ENCODE measurements around the gene NTF3.
"Not testable (repeated sequence)": the region's sequence is repeated elsewhere in the genome, so short reads cannot be mapped to it uniquely, and the experiment has no call there.

The NTF3 gene

DNA sequence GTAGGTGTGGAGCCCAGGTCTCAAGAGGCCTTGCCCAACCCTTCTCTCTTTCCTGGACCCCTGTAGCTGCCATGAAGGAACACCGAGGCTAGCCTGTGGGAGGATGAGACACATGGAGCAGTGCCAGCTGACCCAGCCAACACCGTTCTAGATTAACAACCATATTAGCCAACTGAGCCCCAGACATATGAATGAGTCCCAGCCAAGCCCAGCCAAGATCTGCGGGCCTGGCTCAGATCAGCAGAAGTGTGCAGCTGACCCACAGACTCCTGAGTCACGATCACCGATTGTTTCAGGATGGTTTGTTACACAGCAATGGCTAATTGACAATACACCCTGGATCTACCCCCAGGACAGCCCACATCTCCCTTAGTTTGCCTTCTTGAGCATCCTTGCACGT, 82.1 kb downstream of the NTF3 start:
- DNase-seq = no peak

DNA sequence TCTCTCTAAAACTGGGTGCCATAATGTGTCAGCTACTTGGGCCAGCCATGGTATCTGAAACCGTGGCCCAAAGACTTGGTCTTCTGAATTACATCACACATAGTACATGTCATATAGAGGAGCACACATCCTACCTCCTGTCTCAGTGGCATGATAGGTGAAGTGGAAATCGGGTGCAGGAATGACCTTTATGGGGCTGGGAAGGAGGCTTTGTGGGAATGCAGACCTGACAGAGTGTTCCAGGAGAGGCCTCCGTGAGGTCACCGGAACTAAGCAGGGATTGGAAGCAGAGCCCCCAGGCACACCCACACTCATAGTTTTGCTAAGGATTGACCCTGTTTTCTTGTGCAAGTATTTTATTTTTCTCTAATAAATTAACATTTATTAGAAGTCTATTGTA, 82.6 kb downstream of the NTF3 start:
- DNase-seq = no peak

GRCh38 chr12:5515458-5515857, 83.5 kb downstream of the NTF3 start:
- DNase-seq = no peak

DNA sequence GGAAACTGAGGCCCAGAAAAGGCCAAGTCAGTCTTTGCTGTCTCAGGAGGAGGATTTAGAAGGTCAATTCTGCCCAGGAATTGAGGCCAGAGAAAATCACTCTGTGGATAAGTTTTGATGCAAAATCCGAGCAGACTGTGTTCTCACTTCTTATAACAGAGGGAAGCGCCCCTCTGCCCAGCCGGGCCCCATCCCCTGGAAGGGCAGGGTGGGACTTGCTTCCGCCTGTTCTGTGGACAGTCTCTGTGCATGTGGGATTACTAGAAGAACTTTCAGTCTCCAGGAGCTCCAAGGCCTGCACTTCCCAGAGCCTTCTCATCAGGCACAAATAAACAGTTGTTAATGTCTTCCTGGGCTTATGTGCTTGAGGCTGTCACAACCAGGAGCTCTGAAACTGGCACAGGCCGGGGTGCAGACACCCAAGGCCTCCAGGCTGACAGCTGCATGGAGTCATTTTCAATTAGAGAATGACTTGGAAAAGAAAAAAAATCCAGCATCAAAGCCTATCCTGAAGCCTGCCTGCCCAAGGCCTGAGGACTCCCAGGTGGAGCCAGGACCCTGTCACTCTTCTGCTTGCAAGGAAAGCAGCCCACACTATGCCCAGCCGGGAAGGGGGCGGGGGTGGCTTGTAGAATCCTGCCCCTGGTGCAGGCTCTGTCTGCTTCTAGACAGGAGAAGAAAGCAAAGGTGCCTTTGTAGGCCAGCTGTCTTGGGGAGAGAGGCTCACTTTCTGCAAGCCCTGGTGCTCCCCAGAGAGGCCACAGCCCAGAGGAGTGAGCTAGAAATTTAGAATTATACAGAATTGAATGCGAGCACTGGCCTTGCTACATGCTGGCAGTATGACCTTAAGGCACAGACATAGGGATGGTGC, 84.7 kb downstream of the NTF3 start:
- no peak for DNase-seq

DNA sequence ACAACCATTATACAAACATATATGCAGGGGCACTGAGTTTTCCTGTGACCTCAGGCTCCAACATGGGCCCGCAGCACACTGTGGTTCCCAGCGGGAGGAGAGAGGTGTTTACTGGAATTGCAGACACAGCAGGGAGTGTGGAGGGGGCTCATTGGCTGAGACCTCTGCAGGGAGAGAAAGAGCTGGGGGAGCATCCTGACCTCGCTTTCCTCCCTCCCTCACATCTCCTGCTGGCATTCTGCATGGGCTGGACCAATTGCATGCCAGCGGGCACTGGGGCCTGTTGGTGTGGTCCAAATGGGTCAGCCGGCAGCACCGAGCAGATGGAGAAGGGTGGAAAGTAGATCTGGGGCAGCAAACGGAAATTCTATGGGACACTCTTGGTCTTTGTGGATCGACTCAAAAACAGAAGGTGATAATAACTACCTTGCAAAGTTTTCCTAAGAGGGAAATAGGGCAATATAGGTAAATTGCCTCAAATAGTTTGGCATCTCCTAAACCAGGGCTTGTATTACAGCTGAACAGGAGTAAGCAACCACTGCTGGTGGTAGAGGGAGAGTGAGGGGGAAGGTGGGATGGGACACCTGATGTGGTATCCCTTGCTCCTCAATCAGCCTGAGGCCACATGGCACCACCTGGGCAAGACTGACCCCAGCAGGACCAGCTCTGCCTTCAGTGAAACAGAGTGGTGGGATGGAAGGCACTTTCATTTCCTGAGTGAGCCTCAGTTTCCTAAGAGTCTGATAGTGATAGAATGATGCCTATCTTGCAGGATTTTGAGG, 86.9 kb downstream of the NTF3 start:
- no peak for DNase-seq

DNA sequence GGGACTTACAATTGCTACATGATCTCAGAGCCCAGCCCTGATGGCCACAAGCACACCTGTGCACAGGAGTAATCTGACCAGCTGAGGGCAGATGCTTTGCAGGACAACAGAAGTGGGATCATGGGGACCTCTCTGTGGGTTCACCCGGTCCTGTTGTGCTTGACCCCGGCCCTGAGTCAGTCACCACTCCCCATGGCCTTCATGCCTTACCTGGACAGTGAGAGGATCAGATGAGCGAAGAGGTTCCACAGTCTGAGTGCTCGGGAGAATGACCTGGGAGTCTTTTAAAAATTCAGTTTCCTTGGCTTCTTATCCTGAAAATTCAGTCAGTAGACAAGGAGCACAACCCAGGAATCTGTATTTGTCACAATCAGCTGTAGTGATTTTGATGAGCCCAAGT, 88.1 kb downstream of the NTF3 start:
- no peak for DNase-seq

GRCh38 chr12:5520831-5521230, 88.9 kb downstream of the NTF3 start:
- no peak for DNase-seq

DNA sequence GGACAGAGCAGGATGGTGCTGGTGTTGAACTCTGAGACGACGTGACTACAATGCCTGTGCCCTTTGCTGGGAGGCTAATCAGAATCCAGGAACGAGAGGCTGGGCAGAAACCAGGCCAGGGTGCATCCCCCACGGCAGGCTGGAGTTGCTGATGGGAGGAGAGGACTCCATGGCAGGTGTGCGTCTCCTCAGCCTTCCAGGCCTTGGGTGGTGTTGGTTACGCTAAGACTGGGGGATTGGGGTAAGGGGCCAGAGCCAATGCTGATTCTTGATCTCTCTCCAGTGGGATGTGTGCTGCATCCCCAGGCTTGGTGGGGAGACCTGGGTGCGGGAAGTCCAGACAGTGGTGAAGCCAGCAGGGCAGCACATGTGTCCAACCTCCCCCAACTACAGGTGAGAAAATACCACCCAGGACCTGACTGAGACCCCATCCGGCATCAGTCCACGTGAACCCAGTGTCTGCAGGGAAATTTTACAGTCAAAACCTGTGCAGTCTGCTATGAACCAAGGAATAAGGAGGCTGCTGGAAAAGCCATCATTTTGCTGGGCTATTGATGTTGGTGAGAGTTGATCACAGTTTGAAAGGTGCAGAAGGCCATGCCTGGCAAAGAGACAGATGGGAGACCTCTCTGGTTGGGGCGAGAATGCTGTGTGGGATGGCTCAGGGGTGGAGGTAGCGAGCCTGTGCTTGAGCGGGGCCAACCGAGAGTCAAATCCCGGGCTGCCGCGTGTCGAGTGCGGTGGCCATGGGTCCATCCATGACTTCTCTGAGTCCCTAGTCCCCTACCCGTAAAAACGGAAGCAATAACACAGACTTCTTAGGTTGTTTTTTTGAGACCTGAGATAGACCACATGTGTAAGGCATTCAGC, 89.8 kb downstream of the NTF3 start:
- DNase-seq = no peak

GRCh38 chr12:5522432-5523335, 90.8 kb downstream of the NTF3 start:
- DNase-seq = no peak

GRCh38 chr12:5523396-5524115, 91.6 kb downstream of the NTF3 start:
- no peak for DNase-seq

DNA sequence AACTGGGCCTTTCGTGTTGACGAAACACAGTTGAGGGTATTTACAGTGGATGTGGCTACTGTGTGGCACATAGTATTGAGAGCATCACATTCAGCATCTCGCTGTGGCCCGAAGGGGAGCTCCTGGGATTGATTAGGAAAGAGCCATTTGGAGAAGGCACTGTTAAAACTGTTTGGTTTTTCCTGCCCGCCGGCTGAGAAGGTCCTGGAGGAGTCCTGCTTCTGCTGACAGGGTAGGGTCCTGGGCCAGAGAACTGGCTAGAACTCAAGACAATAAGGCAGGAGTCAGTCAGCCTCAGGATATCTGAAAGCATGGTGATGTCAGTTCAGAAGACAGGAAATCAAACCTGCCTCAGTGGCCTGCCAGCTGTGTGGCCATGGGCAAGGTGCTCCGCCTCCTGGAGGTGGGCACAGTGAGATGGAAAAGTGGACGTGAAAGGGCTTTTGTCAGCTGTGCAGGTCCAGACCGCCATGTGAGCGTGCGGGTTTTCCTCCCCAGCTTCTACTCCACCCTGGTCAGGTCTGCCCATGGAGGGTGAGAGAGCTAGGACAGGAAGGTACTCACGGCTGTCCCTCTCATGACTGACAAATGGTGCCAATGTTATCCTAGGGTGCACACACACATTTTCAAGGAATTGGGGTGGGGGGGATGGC, 92.3 kb downstream of the NTF3 start:
- DNase-seq = no peak

GRCh38 chr12:5524769-5525436, 93.0 kb downstream of the NTF3 start:
- DNase-seq = no peak

- DNase-seq = no peak
Observed at GRCh38 chr12:5525783-5526367, 94.0 kb downstream of the NTF3 start.

DNA sequence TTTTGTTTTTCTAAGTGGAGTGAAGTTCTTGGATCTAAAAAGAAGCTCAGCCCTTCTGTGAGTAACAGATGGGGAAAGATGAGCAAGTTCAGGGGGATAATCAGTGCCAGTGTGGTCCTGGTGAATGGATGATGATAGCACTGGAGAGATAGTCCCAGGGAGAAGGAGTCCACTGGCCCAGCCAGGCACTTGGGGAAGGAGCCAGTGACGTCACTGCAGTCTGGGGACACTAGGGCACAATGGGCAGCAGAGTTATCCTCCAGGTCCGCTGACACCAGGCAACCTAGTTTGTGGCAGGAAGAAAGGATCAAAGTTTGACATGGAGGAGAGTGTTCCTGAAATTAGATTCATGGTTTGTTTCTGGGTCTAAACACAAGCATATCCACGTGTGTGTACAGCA, 101.5 kb downstream of the NTF3 start:
- DNase-seq = no peak

GRCh38 chr12:5534426-5535199, 102.7 kb downstream of the NTF3 start:
- DNase-seq = no peak

DNA sequence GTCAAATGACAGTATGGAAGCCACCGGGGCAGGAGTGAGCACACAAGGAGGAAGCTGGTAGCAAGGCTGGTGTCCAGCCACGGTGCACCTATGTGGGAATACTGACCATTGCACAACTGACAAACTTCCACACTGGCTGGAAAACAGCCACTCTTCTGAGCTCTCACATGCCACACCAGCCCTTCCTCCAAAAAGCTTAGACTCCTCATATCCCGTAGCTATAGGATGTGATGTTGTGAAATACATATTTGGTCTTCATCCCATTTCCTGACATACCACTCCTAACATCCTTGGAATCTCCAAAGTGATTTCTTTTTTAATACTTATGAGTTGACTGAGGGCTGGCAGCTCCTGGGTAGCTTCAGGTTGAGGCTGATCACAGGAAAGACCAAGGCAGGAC, 103.6 kb downstream of the NTF3 start:
- DNase-seq = no peak

DNA sequence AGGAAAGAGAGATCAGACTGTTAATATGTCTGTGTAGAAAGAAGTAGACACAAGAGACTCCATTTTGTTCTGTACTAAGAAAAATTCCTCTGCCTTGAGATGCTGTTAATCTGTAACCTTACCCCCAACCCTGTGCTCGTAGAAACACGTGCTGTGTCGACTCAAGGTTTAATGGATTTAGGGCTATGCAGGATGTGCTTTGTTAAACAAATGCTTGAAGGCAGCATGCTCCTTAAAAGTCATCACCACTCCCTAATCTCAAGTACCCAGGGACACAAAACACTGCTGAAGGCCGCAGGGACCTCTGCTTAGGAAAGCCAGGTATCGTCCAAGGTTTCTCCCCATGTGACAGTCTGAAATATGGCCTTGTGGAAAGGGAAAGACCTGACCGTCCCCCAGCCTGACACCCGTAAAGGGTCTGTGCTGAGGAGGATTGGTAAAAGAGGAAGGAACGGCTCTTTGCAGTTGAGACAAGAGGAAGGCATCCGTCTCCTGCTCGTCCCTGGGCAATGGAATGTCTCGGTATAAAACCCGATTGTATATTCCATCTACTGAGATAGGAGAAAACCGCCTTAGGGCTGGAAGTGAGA, 105.2 kb downstream of the NTF3 start:
- DNase-seq = not testable (repeated sequence)

- no peak for DNase-seq
Observed at GRCh38 chr12:5537771-5538170, 105.9 kb downstream of the NTF3 start.

All from activated CD4-positive, alpha-beta T cell treated with anti-CD3 and anti-CD28 coated beads for 4 hours (primary cell).